ENCODE data around the gene RHEB.

Gene RHEB

GRCh38 chr7:151416941-151417315 lies 102.8 kb downstream of the RHEB start:
- no peak for DNase-seq (ENCODE audit: low read depth in 3 of 3, low spot score in 1 of 3)

- DNase-seq (ENCODE audit: low read depth in 3 of 3, low spot score in 1 of 3): no peak
Measured at GRCh38 chr7:151416112-151416940, 103.4 kb downstream of the RHEB start.
